ENCODE data around the gene UCK1.
A peak's percentile ranks its signal among the peaks of the same experiment; 100 is the strongest.

UCK1 gene

DNA sequence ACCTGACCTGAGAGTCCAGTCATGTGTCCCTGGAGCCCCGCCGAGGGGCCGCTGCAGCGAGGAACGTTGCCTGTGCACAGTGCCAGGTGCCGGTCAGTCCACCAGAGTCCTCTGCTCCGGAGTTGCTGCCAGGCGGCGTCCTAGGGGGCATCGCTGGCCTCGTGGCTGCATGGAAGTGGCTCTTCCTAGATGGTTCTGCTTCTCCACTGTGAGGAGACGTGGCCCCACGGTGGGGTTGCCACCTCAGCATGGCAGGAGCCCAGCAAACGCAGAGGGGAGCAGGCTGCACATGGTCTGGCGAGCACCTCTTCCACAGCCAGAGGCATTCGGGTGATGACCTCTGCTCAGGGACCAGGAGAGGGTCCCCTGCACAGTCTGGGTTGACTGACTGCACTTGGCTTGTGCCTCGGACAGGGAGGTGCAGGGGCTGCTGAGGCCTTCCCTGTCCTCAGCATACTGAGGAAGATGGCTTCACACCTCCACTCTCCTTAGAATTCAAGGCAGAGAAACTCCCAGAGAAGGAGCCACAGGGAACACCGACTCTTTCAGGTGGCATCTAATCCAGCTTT lies 54.2 kb downstream of the UCK1 start:
- DNase-seq (ENCODE audit: low spot score) = no peak

DNA sequence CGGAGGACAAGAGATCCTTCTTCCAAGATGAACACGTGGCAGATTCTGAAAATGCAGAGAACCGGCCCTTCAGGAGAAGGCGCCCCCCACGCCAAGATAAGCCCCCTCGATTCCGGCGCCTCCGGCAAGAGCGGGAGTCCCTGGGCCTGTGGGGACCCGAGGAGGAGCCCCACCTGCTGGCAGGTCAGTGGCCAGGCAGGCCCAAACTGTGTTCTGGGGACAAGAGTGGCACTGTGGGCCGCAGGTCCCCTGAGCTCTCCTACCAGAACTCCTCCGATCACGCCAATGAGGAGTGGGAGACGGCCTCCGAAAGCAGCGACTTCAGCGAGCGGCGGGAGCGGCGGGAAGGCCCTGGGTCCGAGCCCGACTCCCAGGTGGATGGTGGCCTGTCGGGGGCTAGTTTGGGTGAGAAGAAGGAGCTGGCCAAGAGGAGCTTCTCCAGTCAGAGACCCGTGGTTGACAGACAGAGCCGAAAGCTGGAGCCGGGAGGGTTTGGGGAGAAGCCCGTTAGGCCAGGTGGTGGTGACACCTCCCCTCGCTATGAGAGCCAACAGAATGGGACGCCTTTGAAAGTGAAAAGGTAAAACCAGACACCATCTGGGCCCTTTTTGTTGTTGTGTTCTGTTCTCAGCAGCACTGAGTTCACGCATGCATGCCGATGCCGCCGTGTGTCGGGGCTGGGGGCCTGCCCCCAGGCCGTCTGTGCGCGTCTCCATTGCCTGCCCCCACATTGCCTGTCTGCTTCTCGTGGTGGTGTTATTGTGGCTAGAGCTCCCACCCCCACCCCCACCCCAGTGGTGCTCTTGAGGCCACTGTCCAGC lies 54.9 kb downstream of the UCK1 start:
- no peak for DNase-seq (ENCODE audit: low spot score)

DNA sequence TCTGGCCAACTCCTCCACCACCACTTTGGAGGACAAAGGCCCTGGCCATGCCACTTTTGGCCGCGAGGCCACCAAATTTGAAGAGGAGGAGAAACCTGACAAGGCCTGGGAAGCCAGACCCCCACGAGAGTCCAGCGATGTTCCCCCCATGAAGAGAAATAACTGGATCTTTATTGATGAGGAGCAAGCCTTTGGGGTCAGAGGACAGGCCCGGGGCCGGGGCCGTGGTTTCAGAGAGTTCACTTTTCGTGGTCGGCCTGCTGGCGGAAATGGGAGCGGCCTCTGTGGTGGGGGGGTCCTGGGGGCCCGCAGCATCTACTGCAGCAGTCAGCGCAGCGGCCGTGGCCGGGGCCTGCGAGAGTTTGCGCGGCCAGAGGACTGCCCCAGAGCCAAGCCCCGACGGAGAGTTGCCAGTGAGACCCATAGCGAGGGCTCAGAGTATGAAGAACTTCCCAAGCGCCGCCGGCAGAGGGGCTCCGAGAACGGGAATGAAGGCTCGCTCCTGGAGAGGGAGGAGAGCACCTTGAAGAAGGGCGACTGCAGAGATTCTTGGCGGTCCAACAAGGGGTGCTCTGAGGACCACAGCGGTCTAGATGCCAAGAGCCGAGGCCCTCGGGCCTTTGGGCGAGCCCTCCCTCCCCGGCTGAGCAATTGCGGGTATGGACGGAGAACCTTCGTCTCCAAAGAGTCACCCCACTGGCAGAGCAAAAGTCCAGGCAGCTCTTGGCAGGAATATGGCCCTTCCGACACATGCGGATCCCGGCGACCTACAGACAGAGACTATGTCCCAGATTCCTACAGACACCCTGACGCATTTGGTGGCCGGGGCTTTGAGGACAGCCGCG lies 55.7 kb downstream of the UCK1 start:
- peak; percentile 26 for DNase-seq (ENCODE audit: low spot score)

DNA sequence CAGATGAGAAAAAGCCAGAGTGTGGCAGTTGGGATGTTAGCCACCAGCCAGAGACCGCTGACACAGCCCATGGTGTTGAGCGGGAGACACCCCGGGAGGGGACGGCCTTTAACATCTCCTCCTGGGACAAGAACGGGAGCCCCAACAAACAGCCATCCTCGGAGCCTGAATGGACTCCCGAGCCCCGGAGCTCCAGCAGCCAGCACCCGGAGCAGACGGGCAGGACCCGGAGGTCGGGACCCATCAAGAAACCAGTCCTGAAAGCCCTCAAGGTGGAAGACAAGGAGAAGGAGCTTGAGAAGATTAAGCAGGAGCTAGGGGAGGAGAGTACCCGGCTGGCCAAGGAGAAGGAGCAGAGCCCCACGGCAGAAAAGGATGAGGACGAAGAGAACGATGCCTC lies 56.4 kb downstream of the UCK1 start:
- DNase-seq (ENCODE audit: low spot score) = no peak

DNA sequence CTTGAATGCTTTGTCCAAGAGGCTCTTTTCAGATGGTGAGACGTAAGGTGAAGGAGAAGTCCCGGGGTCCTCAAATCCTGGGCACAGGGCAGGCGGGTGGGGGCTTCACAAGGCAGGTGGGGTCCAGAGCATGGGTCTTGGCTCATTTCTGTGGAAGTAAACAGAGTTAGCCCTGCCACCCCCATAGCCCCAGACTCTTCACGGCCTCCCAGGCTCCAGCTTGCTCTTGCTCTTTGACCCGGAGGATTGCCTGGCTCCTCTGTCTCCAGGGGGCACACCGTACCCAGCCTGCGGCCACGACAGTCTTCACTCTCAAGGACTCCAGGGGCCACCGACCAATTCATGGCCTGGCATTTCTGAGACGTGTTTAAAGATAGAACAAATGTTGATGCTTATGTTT lies 57.2 kb downstream of the UCK1 start:
- no peak for DNase-seq (ENCODE audit: low spot score)
